Activated CD8-positive, alpha-beta memory T cell treated with anti-CD3 and anti-CD28 coated beads for 1 hour (primary cell): ENCODE data around the gene JMJD1C.
"Not testable (repeated sequence)": the region's sequence is repeated elsewhere in the genome, so short reads cannot be mapped to it uniquely, and the experiment has no call there.

Source experiments
- DNase-seq, 2 donors: peaks; one replicate each; pipeline ENCODE4 v3.0.0-alpha.2; 2020; ENCODE audit warnings: low read depth in 1 of 2; ENCODE audit errors: extremely low read depth in 1 of 2

Gene JMJD1C

DNA sequence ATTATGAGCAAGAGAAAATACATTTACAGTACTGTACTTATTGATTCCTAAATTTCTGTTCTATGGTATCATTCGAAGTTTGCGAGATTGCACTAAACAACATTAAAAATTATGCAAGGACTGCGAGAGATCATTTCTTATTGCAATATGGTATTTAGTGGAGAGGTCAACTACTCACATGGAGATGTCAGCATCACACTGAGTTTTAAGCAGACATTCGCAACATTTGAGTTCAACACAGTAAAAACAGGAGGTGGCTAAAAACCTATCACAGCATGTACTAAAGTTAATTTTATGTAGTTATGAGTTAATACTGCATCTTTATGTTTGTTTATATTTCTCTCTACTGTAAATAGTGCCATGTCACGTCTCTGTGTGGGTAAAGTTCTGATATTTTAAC, 53.5 kb downstream of the JMJD1C start:
- no peak for DNase-seq

DNA sequence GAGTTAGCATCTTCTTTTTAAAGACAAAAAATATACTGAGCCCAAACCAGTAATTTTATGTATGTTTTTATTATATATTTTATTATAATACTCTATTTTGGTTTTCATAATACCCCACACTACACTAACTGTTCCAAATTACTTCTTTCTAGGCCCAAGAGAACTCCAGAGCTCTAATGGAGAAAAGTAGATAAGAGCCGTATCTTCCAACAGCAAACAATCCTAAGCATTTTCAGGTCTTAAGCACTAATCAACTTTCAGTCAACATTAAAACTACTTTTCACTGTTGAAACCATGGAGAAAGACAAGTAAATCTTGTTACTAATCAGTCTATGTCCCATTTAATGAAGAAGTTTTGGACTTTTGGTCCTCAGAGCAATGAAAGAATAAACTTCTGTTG, 55.1 kb downstream of the JMJD1C start:
- no peak for DNase-seq

DNA sequence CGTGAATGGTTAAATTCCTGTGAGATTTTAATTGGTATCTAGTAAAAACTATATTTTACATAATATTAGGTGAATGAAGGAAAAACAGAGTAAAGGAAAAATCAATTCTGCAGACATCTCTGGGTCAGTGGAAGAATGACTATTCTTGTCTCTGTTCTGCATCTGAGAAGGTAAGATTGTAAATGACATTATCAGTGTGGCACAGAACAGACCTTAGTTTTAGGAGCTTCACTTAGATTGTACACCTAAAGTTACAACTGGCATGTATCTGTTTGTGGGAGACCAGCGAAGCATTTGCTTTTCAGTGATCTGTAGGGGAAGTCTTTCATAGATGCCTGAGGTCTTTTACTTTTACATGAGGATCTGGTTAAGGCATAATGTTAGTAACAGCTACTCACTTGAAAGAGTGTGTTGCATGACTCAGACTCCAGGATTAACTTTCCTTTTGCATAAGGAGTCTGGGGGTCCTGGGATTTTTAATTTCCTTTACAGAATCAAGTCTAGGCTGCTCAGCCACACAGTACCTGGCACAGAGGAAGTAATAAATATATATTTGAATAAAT, 56.2 kb downstream of the JMJD1C start:
- DNase-seq = no peak

DNA sequence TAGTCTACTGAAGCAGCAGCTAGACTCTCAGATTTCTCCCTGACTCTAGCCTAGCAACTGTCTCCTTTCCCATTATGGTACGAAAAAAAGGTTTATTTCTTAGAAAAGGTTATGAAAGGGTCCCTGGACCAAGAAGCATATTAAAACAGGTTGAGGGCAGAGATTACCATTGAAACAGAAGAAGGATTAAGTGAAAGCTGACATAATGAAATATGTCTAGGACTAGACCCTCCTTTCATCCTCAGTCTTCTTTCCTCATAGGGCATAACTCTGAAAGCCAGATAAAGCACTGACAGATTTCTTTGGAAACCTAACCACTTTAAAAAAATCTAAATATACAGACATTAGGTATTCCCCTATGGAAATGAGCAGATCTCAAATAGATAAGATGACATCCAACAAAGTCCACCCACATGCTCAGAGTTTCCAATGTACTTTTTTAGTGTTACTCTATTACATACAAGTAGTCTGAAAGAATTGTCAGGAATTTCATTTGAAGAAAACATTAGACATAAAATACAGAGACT, 58.6 kb downstream of the JMJD1C start:
- DNase-seq = no peak

DNA sequence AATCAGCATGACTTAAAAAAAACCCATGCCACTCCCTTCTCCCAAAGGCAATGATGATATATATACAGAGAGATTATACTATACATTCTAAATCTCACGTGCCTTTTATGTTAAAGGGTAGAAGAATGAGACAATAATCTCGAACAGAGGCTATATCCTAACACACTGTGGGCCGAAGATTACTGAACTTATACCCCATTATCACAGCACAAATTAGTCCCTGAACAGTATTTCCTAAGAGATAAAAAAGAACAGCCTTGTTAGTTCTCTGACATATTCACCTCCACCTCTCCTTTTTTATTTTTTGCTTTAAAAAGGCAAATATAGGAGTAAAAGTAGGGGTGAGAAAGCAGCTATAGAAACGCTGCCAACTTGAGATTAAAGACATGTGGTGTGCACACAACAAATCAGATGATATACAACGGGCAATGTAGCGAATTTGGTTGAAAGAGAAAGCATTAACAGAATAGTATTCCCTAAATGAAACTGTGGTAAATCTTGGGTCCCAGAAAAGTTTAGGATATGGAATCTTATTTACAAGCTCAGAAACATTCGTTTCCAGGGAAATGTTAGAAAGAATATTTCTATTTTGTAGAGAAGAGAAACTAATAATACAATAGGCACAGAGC, 69.5 kb downstream of the JMJD1C start:
- DNase-seq = no peak

DNA sequence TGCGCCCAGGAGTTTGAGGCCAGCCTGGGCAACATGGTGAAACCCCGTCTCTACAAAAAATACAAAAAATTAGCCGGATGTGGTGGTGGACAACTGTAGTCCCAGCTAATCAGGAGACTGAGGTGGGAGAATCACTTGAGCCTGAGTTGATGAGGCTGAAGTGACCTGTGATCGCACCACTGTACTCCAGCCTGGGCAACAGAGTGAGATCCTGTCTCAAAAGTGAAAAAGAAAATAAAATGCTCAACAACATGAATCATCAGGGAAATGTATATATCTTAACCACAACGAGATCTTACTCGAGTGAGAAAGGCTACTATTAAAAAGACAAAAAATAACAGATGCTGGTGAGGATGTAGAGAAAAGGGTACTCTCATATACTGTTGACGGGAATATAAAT, 72.7 kb downstream of the JMJD1C start:
- DNase-seq = no peak

DNA sequence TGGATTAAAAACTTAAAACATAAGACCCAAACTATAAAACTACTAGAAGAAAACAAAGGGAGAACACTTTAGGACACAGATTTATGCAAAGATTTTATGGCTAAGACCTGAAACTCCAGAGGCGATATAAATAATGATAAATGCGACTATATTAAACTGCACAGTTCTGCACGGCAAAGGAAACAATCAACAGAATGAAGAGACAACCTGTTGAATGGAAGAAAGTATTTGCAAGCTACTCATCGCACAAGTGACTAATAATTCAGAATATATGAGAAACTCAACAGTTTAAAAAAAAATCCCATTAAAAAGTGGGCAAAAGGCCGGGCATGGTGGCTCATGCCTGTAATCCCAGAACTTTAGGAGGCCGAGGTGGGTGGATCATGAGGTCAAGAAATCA, 73.6 kb downstream of the JMJD1C start:
- DNase-seq = no peak

DNA sequence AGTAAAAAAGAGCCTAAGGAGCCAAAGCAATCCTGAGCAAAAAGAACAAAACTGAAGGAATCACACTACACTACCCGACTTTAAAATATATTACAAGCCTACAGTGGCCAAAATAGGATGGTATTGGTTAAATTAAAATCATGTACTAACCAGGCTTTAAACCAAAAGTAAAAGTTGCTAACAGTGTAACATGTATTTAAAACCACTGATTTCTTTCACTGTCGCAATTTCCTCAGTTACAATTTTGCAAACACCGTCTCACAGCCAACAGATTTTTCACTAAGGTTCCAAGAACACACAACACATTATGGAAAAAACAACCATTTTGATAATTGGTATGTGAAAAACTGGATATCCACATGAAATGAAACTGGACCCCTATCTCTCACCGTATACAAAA, 74.0 kb downstream of the JMJD1C start:
- DNase-seq = no peak

DNA sequence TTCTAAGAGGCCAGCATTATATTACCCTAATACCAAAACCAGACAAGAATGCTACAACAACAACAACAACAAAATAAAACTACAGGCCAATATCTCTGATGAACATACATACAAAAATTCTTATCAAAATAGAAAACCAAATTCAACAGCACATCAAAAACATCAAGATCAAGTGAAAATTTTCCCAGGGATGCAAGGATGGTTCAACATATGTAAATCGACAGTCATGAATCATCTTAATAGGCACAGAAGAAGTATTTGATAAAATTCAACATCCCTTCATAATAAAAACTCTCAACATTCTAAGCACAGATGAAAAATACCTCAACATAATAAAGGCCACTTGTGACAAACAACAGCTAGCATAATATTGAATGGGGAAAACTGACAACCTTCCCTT, 75.3 kb downstream of the JMJD1C start:
- no peak for DNase-seq

DNA sequence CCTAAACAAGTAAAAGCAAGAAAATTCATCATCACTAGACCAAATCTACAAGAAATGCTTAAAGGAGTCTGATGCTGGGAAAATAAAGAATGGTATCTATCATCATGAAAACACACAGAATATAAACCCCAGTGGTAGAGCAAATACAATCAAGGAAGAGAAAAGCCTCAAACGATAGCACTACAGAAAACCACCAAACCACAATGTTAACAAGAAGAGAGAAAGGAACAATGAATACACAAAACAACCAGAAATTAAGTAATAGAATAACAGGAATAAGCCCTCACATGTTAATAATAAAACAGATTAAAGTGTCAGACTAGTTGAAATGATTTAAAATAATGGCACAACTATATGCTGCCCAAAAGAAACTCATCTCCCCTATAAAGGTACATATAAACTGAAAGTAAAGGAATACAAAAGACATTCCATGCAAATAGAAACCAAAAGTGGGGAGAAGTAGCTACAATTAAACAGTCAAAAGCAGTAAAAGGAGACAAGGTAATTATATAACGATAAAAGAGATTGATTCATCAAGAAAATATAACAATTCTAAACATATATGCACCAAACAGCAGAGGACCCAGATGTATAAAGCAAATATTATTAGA, 77.3 kb downstream of the JMJD1C start:
- no peak for DNase-seq

DNA sequence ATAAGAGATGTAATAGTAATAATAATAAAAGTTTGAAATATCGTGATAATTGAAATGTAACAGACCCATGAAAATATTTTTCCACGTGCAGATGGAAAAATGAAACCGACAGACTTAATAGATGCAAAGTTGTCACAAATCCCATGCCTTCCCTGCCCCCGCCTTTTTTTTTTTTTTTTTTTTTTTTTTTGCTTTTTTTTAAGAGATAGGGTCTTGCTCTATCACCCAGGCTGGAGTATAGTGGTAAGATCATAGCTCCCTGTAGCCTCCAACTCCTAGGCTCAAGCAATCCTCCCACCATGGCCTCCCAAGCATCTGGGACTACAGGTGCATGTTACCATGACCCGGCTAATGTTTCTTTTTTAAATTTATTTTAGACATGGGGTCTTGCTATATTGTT, 80.5 kb downstream of the JMJD1C start:
- no peak for DNase-seq

DNA sequence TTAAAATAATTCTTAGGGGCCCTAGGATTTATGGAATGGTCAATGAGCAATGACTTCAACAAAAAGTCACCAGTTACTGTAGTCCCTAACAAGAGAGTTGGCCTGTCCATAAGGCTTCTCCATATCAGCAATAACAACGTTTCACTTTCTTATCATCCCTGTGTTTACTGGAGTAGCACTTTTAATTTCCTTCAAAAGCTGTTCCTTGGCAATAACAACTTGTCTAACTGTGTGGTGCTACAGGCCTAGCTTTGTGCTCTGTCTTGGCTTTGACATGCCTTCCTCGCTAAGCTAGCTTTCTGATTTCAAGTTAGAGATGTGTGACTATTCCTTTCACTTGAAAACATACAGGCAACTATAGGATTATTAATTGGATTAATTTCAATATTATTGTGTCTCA, 81.1 kb downstream of the JMJD1C start:
- DNase-seq = no peak

DNA sequence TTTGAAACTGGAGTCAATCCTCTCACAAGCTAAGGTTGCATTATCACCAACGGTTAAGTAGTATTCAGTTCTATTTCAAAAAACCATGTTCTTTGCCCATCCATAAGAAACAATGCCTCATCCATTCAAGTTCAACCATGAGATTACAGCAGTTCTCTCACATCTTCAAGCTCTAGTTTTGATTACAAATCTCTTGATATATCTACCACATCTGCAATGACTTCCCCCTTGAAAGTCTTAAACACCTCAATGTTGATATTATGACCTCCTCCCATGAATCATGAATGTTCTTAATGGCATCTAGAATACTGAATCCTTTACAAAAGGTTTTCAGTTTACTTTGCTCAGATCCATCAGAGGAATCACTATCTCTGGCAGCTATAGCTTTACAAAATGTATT, 81.8 kb downstream of the JMJD1C start:
- DNase-seq = no peak

DNA sequence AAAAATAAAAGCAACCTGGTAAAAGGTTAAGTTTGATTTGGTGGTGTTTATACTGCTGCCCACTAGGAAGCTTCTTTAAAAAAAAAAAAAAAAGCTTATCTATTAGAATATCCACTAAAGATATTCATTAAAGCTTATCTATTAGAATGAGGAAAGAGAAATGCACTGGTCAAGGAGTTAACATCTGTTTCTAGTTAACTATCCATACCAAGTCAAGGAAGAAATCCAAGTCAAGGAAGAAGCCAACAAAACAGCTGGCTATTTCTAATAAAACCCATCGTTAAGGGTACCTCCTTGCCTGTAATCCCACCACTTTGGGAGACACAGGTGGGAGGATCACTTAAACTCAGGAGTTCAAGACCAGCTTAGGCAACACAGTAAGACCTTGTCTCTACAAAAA, 82.6 kb downstream of the JMJD1C start:
- DNase-seq = no peak

DNA sequence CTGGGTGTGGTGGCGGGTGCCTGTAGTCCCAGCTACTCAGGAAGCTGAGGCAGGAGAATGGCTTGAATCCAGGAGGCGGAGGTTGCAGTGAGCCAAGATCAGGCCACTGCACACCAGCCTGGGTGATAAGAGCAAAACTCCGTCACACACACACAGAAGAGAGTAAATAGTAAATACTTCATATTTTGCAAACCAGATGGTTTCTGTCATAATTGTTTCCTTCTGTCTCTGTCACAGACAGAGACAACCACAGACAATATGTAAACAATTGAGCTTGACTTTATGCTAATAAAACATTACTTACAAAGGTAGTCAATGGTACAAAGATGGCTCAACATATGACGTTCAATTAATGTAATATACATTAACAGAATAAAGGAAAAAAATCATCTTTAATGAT, 83.7 kb downstream of the JMJD1C start:
- no peak for DNase-seq

DNA sequence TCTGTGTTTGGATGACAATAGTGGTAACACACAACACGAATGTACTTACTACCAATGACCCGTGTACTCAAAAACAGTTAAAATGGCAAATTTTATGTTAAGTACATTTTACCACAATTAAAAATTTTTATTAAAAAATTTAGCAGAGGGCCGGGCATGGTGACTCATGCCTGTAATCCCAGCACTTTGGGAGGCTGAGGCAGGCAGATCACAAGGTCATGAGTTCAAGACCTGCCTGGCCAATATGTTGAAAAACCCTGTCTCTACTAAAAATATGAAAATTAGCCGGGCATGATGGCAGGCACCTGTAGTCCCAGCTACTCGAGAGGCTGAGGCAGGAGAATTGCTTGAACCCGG, 88.5 kb downstream of the JMJD1C start:
- DNase-seq = not testable (repeated sequence)

DNA sequence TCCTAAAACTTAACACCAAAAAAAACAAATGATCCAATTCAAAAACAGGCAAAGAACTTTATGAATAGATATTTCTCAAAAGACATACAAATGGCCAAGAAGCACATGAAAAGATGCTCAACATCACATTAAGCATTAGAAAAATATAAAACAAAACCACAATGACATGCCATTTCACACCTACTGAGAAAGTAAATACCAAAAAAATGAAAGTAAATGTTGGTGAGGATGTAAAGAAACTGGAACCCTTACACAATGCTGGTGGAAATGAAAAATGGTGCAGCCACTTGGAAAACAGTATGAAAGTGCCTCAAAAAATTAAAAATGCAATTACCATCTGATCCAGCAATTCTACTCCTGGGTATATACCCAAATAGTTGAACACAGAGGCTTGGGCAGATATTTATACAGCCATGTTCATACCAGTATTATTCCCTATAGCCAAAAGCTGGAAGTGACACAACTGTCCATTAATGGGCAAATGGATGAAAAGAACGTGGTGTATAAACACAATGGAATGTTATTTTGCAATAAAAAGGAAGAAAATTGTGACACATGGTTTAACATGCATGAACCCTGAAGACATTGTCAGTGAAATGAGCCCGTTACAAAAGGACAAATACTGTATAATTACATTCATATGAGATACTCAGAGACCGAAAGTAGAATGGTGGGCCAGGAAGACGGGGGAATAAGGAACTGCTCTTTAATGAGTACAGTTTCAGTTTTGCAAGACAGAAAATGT, 89.0 kb downstream of the JMJD1C start:
- no peak for DNase-seq

DNA sequence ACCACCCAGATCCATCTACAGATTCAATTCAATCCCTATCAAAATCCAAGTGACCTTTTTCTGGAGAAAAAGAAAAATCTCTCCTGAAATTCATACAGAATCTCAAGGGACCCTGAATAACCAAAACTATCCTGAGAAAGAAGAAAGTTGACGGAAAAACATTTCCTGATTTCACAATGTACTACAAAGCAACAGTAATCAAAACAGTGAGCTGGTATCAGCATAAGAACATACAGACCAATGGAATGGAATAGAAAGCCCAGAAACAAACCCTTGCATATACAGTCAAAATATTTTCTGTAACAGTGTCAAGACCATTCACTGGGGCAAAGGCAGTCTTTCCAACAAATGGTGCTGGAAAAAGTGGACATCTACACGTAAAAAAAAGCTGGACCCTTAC, 89.9 kb downstream of the JMJD1C start:
- DNase-seq = no peak

DNA sequence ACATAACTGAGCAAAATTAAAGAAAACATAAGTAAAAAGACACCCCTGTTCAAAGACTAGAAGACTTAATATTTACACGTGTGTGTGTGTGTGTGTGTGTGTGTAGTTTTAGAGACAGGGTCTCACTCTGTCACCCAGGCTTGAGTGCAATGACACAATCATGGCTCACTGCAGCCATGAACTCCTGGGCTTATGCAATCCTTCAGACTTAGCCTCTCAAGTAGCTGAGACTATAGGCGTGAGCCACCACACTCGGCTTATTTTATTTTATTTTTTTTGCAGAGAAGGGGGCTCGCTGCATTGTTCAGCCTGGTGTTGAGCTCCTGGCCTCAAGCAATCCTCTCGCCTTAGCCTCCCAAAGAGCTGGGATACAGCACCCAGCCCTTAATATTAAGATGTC, 90.3 kb downstream of the JMJD1C start:
- DNase-seq = no peak

DNA sequence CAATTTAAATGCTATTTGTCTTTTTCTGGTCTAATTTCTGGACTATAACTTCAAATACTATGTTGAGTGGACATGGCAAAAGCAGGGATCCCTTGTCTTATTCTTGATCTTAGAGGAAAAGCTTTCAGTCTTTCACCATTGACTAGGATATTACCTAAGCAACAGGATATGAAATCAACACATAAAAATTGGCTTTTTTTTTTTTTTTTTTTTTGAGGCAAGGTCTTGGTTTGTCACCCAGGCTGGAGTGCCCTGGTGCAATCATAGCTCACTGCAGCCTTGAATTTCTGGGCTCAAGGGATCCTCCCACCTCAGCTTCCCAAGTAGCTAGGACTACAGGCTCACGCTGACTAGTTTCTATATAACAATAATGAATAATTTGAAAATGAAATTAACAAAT, 90.8 kb downstream of the JMJD1C start:
- DNase-seq = no peak

DNA sequence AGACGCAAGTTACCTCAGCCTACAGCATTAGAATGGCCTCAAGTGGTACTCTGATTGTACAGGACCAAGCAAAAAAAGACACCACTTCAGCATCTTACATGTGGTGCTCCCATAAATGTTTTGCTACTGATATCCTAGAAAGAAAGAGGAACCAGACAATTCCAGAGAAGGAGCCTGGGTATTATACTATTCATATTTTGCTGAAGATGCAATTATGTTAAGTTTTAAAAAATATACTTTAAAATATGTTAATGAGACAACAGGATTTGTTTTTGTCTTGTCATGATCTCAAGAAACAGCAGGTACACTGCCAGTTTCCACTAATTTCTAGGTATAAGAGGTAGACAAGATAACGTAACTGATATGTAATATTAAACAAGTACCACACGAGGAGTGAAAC, 92.6 kb downstream of the JMJD1C start:
- no peak for DNase-seq

DNA sequence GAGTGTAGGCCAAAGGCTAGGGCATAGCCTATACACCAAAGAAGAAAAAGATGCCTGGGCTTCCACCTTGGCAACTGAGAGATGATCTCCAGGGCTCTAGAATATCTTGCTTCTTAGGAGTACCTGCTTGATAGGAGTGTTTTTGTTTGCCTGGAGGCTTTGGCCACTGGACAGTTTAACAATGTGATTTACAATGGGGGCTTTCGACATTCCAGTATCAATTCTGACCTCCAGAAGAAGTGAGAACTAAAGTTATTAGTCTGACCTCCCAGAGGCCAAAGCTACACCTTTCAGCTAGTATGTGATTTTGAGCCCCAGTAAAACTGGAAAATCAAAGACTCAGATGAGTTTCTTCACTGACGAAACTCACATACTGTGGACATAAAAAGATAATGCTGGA, 96.1 kb downstream of the JMJD1C start:
- no peak for DNase-seq
